Endothelial cell (in vitro differentiated cells): ENCODE data around the gene GAMT. TPM values are rescaled to one million over a fixed set of nuclear protein-coding genes. Genes with fewer than 3 reads are reported as not detected.

Experiments
- DNase-seq: peaks from one replicate; pipeline ENCODE4 v3.0.0; 2021; ENCODE audit warnings: low spot score
- H3K27ac Mint-ChIP-seq: one replicate; pipeline ENCODE4 v1.8.0; 2021; ENCODE audit warnings: mixed read lengths, inconsistent platforms; ENCODE audit not compliant: unreplicated experiment
- H3K27me3 Mint-ChIP-seq: one replicate; pipeline ENCODE4 v1.8.0; 2021; ENCODE audit warnings: mild to moderate bottlenecking, moderate library complexity, mixed read lengths, inconsistent platforms; ENCODE audit not compliant: unreplicated experiment
- H3K36me3 Mint-ChIP-seq: one replicate; pipeline ENCODE4 v1.8.0; 2021; ENCODE audit warnings: mild to moderate bottlenecking, low read depth, mixed read lengths, inconsistent platforms; ENCODE audit not compliant: unreplicated experiment
- H3K4me1 Mint-ChIP-seq: one replicate; pipeline ENCODE4 v1.8.0; 2021; ENCODE audit warnings: mild to moderate bottlenecking, mixed read lengths, inconsistent platforms; ENCODE audit not compliant: unreplicated experiment
- H3K4me3 Mint-ChIP-seq: one replicate; pipeline ENCODE4 v1.8.0; 2021; ENCODE audit warnings: mild to moderate bottlenecking, mixed read lengths, inconsistent platforms; ENCODE audit not compliant: unreplicated experiment
- H3K9me3 Mint-ChIP-seq: one replicate; pipeline ENCODE4 v1.8.0; 2021; ENCODE audit warnings: mixed read lengths, inconsistent platforms; ENCODE audit not compliant: unreplicated experiment
- CTCF ChIP-seq: fragments of 200-600 bp; sonication (generic); IDR thresholded peaks from one replicate; pipeline ENCODE4 v1.5.0; 2021; ENCODE audit warnings: antibody characterized with exemption; ENCODE audit not compliant: unreplicated experiment
- total RNA-seq: library from RNA; stranded (reverse); fragmentation: NEBNext Ultra II Directional; extraction: Animal tissue kit (Norgen Biotek cat#: 25700); gene quantifications from one replicate; pipeline ENCODE4 v1.2.1, GENCODE V29; 2021; ENCODE audit not compliant: unreplicated experiment

GAMT gene
- total RNA-seq, 1 donor from 2014 or later: 18.1 TPM

DNA sequence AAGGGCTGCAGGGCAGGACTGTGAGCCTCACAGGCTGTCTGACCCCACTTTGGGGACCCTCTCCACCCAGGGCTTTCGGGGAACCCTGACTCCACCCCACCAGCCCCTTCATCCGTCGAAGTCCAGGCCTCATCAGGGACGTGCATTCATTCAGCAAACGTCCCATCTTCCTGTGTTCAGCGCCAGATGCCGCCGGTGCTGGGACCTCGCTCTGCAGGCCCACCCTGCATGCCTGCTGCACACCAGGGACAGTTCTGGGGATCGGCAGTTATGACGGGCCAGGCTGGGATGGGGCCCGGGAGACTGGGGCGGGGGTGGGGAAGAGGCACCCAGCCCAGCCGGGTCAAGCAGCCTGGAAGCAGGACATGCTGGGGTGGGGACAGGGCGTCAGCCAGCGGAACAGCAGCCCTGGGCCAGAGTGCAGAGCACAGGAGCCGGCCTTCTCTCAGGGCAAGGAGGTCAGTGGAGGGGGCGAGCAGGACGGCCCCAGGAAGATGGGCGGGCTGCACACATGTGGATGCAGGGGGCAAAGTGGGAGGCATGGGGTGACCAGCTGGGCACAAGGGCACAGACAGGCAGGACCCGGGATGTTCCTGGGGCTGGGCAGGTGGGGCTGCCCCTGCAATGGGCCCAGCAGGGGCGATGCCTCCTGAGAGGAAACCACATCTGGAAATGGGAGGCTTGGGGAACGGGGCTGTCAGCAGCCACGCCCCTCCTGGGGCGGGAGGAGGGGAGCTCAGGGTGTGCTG lies 5.1 kb downstream of the GAMT start:
- Mint-ChIP-seq H3K27me3 (peaks cover 13% of the 10 kb centered on the region), H3K4me3 (no peak overlapping the region), H3K36me3 (peaks cover 7% of the 10 kb centered on the region), H3K4me1 (no peaks in the 10 kb centered on the region), H3K9me3 (no peaks in the 10 kb centered on the region), H3K27ac (no peak overlapping the region)
- TF ChIP-seq CTCF: no peak
- no peak for DNase-seq

- H3K27me3 Mint-ChIP-seq: peaks cover 14% of the 10 kb centered on the region
- no peak overlapping the region for H3K4me3 Mint-ChIP-seq
- no peaks in the 10 kb centered on the region for H3K4me1 Mint-ChIP-seq
- no peak for DNase-seq
- peaks cover 9% of the 10 kb centered on the region for H3K36me3 Mint-ChIP-seq
- no peak overlapping the region for H3K27ac Mint-ChIP-seq
- H3K9me3 Mint-ChIP-seq: no peaks in the 10 kb centered on the region
- TF ChIP-seq CTCF: no peak
Observed at GRCh38 chr19:1395194-1396018, 5.9 kb downstream of the GAMT start.

DNA sequence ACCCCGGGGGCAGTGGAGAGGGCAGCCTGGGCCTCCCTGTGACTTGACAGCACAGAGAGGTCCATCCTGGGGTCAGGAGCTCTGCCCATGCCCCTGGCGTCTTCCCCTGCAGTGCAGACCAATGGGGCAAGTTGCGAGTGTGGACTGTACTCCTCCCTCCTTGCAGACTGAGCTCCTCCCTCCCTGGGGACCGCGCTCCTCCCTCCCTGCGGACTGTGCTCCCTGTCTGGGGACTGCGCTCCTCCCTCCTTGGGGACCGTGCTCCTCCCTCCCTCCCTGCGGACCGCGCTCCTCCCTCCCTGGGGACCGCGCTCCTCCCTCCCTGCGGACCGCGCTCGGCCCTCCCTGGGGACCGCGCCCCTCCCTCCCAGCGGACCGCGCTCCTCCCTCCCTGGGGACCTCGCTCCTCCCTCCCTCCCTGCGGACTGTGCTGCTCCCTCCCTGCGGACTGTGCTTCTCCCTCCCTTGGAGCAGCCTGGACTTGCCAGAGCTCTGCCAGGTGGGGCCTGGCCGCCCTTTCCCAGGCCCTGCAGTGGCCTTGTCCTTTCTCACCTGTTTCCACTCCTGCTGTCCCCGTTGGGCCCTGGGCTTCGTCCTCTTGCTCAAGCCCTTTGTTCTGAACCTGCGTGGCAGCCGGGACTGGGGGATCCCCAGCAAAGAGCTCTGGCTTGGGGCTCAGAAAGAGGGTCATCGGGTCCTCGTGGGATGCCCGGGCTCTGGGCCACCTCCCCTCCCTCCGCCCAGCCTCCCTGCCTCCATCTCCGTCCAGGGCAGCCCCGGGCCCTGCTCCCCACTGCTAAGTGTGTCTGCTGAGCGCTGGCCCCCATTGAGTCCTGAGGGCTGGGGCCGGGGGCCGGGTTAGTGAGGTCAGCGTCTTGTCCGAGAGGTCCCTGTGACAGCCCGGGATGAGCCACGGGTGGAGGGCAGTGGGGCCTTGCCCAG lies 6.8 kb downstream of the GAMT start:
- no peak for DNase-seq
- TF ChIP-seq CTCF: no peak
- Mint-ChIP-seq H3K4me3 (no peak overlapping the region), H3K27ac (no peak overlapping the region), H3K9me3 (no peaks in the 10 kb centered on the region), H3K27me3 (peaks cover 12% of the 10 kb centered on the region), H3K36me3 (peaks cover 11% of the 10 kb centered on the region), H3K4me1 (peaks cover 1% of the 10 kb centered on the region)

- no peak overlapping the region for H3K27ac Mint-ChIP-seq
- no peak for TF ChIP-seq CTCF
- no peaks in the 10 kb centered on the region for H3K9me3 Mint-ChIP-seq
- no peak for DNase-seq
- peaks cover 16% of the 10 kb centered on the region for H3K36me3 Mint-ChIP-seq
- no peak overlapping the region for H3K4me3 Mint-ChIP-seq
- peaks cover 11% of the 10 kb centered on the region for H3K27me3 Mint-ChIP-seq
- H3K4me1 Mint-ChIP-seq: peaks cover 2% of the 10 kb centered on the region
Observed at GRCh38 chr19:1393841-1394240, 7.5 kb downstream of the GAMT start.
